Astrocyte of the cerebellum (primary cell): ENCODE measurements around the gene RPS17.
A peak's percentile ranks its signal among the peaks of the same experiment; 100 is the strongest.

Source experiments
- DNase-seq: peaks from one replicate; pipeline ENCODE4 v3.0.0-alpha.2; 2011; ENCODE audit warnings: low read depth
- H3K4me3 ChIP-seq: 2 replicates; pipeline ENCODE4 v1.5.1; 2011; ENCODE audit warnings: mild to moderate bottlenecking, low read depth, low read length, moderate library complexity
- in situ Hi-C: cut with HindIII; loops from 2 replicates; pipeline ENCODE4 v1.10.0; 2017; ENCODE audit warnings: low sequenced_read_pairs
- TF ChIP-seq, protein P1 (sequence below): IDR thresholded peaks from 2 replicates; pipeline ENCODE4 v1.5.1; 2012; ENCODE audit warnings: low read length, low read depth, moderate library complexity, mild to moderate bottlenecking; ENCODE audit errors: missing control alignments

The RPS17 gene

DNA sequence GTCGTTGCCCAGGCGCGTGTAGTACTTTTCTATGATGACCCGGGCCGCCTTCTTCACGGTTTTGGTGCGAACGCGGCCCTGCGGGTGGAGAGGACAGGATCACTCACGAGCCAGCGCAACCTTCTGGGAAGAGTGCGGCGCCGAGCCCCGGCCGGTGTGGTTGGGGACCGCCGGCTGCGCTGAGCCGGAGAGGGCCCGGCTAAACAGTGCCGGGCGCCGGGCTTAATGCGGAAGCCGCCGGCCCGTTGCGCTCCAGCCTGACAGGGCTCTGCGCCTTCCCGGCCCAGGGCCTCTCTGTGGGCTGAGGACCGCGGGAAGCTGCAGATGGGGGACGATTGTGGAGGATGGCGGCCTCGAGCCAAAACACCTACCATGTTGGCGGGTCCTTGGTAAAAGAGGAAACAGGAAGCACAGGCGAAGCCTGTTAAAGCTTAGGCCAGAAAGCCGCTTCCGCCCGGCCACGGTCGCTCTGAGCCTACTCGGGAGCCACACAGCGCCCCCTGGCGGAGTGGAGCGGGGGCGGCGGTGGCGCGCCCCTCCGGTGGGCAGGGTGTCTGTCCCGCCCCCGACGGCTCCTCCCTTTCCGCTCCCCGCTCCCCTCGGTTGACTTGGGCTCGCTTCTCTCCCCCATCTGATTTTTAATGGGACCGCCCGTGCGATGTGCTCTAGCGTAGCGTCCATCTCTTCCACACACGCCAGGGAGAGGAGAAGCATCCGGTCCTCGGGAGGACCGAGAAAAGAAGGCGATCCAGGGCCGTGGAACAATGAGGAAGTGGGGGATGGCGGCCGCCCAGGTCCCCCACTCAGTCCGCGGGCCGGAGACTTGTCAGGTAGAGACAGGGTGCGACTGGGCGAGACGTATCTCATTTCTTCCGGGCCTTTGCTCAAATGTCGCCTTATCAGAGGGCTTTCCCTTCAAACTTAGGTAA, at the start of gene RPS17:
Gene RPS17 (minus strand): TSS at position 403 of the 929 bp plus-strand sequence. CDS start 29 bp downstream, at position 374.
- TF ChIP-seq, protein P1, sequence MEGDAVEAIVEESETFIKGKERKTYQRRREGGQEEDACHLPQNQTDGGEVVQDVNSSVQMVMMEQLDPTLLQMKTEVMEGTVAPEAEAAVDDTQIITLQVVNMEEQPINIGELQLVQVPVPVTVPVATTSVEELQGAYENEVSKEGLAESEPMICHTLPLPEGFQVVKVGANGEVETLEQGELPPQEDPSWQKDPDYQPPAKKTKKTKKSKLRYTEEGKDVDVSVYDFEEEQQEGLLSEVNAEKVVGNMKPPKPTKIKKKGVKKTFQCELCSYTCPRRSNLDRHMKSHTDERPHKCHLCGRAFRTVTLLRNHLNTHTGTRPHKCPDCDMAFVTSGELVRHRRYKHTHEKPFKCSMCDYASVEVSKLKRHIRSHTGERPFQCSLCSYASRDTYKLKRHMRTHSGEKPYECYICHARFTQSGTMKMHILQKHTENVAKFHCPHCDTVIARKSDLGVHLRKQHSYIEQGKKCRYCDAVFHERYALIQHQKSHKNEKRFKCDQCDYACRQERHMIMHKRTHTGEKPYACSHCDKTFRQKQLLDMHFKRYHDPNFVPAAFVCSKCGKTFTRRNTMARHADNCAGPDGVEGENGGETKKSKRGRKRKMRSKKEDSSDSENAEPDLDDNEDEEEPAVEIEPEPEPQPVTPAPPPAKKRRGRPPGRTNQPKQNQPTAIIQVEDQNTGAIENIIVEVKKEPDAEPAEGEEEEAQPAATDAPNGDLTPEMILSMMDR = peak; percentile 98
- DNase-seq = peak; percentile 90
- H3K4me3 ChIP-seq = peak within 1 kb of the TSS; percentile 99
- in situ Hi-C loops = no loop called here

DNA sequence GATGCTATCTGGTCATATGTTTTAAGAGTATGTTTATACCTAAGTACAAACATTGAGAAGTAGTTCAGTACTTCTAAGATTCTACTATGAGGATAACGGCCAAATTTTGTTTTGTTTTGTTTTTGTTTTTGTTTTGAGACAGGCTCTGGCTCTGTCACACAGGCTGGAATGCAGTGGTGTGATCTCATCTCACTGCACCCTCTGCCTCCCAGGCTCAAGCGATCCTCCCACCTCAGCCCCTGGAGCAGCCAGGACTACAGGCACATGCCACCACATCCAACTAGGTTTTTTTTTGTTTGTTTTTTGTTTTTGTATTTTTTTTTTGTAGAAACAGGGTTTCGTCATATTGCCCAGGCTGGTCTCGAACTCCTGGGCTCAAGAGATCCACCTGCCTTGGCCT, 47.5 kb upstream of the RPS17 start:
- TF ChIP-seq, protein P1 = no peak
- in situ Hi-C loops = no loop called here
- H3K4me3 ChIP-seq = no peak overlapping the region
- no peak for DNase-seq

DNA sequence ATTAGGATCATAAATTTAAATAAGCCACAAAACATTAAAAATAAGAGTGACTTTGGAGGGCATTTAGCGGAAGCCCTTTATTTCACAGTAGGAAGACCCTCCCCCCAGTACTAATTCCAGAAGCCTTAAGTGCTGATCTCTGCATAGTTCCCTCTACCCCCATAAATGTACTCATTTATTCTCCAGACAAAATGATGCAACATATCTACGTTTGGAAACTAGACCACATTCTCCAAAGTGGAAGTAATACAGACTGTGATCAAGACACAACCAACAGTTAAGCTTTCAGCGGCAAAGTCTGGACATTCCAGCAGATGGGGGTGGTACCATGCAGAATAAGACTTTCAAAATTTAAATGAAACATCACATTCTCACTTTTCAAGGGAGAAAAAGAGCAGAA, 44.8 kb upstream of the RPS17 start:
- no peak for DNase-seq
- in situ Hi-C loops = no loop called here
- H3K4me3 ChIP-seq = no peak overlapping the region
- TF ChIP-seq, protein P1 = no peak

DNA sequence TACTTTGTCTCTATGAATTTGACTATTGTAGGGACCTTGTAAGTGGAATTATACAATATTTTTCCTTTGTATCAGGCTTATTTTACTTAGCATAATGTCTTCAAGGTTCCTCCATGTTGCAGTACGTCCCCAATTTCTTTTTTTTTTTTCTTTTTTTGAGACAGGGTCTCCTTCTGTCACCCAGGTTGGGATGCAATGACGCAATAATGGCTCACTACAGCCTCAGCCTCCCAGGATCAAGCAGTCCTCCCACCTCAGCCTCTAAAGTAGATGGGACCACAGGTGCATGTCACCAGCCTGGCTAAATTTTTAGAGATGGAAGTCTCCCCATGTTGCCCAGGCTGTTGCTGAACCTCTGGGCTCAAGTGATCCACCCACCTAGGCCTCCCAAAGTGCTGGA, 40.5 kb upstream of the RPS17 start:
- no peak for DNase-seq
- TF ChIP-seq, protein P1 = no peak
- H3K4me3 ChIP-seq = no peak overlapping the region
- in situ Hi-C loops = no loop called here

DNA sequence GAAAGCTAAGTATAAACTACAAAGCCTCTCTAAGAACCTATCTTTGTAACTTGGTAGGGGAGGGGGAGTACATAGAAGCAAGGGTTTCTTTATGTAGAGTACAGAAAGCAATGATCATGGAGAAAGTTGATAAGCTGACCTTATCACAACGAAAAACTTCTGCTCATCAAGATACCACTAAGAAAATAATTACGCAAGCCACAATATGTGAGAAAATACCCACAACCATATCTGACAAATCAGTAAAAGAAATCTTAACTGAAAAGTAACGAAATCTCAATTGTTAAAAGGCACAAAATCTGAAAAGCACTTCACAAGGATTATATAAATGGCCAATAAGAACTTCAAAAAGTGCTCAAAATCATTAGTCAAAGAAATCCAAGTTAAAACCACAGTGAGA, 35.1 kb upstream of the RPS17 start:
- H3K4me3 ChIP-seq = no peak overlapping the region
- TF ChIP-seq, protein P1 = no peak
- DNase-seq = no peak
- in situ Hi-C loops = no loop called here

DNA sequence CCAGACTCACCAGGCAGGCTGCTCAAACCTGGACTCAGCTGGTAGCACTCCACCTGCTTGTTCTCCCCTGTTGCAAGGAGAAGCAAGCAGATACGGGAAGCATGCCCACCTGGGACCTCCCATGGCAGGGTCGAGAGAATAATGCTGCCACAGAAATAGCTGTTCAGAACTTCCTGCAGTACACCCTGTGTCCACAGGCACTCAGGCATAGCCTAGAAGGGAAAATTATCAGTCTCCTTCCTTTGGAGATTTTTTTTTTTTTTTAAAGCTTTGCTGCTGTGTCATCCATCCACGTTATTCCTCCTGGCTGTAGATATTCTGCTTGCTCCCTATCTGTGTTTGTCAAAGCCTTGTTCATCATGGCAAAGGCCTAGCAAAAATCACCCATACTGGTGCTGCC, 32.7 kb upstream of the RPS17 start:
- no peak overlapping the region for H3K4me3 ChIP-seq
- in situ Hi-C loops = no loop called here
- TF ChIP-seq, protein P1 = no peak
- DNase-seq = no peak
